ENCODE data around the gene TMEM131L.
"Not testable (repeated sequence)": the region's sequence is repeated elsewhere in the genome, so short reads cannot be mapped to it uniquely, and the experiment has no call there.

Gene TMEM131L

GRCh38 chr4:153448003-153448731 lies 18.0 kb upstream of the TMEM131L start:
- no peak for DNase-seq

- DNase-seq, result no peak
Measured at GRCh38 chr4:153449338-153449737, 16.8 kb upstream of the TMEM131L start.

GRCh38 chr4:153450544-153450917 lies 15.6 kb upstream of the TMEM131L start:
- no peak for DNase-seq

GRCh38 chr4:153451145-153451544 lies 15.0 kb upstream of the TMEM131L start:
- DNase-seq, result not testable (repeated sequence)

- no peak for DNase-seq
Measured at GRCh38 chr4:153451911-153452657, 14.1 kb upstream of the TMEM131L start.

- no peak for DNase-seq
Measured at GRCh38 chr4:153452658-153453378, 13.3 kb upstream of the TMEM131L start.

GRCh38 chr4:153453402-153453801 lies 12.8 kb upstream of the TMEM131L start:
- DNase-seq, result no peak

- no peak for DNase-seq
Measured at GRCh38 chr4:153458969-153459368, 7.2 kb upstream of the TMEM131L start.

- DNase-seq, result not testable (repeated sequence)
Measured at GRCh38 chr4:153461549-153461948, 4.6 kb upstream of the TMEM131L start.

GRCh38 chr4:153464068-153464467 lies 2.1 kb upstream of the TMEM131L start:
- no peak for DNase-seq

GRCh38 chr4:153465140-153465539 lies 1.0 kb upstream of the TMEM131L start:
- no peak for DNase-seq

GRCh38 chr4:153465615-153466080 lies 512 bp upstream of the TMEM131L start:
- DNase-seq, result no peak

GRCh38 chr4:153466949-153467896 lies 1.1 kb downstream of the TMEM131L start:
- DNase-seq, result peak; percentile 87

- DNase-seq, result no peak
Measured at GRCh38 chr4:153467897-153468262, 1.7 kb downstream of the TMEM131L start.

GRCh38 chr4:153468587-153468986 lies 2.4 kb downstream of the TMEM131L start:
- DNase-seq, result peak; percentile 48

- DNase-seq, result no peak
Measured at GRCh38 chr4:153469031-153469430, 2.9 kb downstream of the TMEM131L start.

- DNase-seq, result not testable (repeated sequence)
Measured at GRCh38 chr4:153471071-153471697, 5.0 kb downstream of the TMEM131L start.

GRCh38 chr4:153471698-153472093 lies 5.5 kb downstream of the TMEM131L start:
- no peak for DNase-seq

- DNase-seq, result no peak
Measured at GRCh38 chr4:153472122-153473037, 6.2 kb downstream of the TMEM131L start.

- DNase-seq, result no peak
Measured at GRCh38 chr4:153474251-153474650, 8.1 kb downstream of the TMEM131L start.

All from CD4-positive, alpha-beta T cell treated with Interferon gamma for 1 hour (primary cell).